PC-3 (cell line): ENCODE measurements around the gene TEX11. TPM values are rescaled to one million over a fixed set of nuclear protein-coding genes. Genes with fewer than 3 reads are reported as not detected.

ENCODE experiments used
- ATAC-seq: fragments of 200-7000 bp; cut with Tn5 transposase; 2 replicates; pipeline ENCODE4 v1.9.1; 2020; ENCODE audit warnings: mild to moderate bottlenecking, moderate library complexity
- Bru-seq: library from RNA; stranded (reverse); fragments of 400-500 nt; gene quantifications from one replicate; lab custom pipeline; 2021; lab: Mats Ljungman, UMichigan
- BruChase-seq, 2 experiments: library from RNA; stranded (reverse); fragments of 400-500 nt; gene quantifications; one replicate each; lab custom pipeline; 2021; lab: Mats Ljungman, UMichigan
- BruUV-seq: library from RNA; stranded (reverse); fragments of 400-500 nt; replicated peaks from 2 replicates; lab custom pipeline; 2021; lab: Mats Ljungman, UMichigan
- CTCF ChIA-PET: fragments of 300-600 bp; sonication (Branson Sonifier 250); formaldehyde crosslinking; loops from one replicate; lab custom pipeline; 2022; ENCODE audit warnings: antibody characterized with exemption; lab: Charles Lee
- POLR2A ChIA-PET: fragments of 300-600 bp; sonication (Branson Sonifier 250); formaldehyde crosslinking; loops from one replicate; lab custom pipeline; 2022; ENCODE audit warnings: antibody characterized with exemption; ENCODE audit not compliant: unreplicated experiment; lab: Charles Lee
- DNase-seq: peaks from one replicate; pipeline ENCODE4 v3.0.0-alpha.2; 2015
- H2AFZ ChIP-seq: fragments of 300-600 bp; sonication (generic); 2 replicates; pipeline ENCODE4 v1.6.0; 2016; ENCODE audit warnings: antibody characterized with exemption, low read length
- H3F3A ChIP-seq: fragments of 300-600 bp; sonication (generic); one replicate; pipeline ENCODE4 v1.6.0; 2017; ENCODE audit warnings: antibody characterized with exemption, low read length, control low read depth, mild to moderate bottlenecking; ENCODE audit not compliant: unreplicated experiment
- H3K27ac ChIP-seq: fragments of 300-600 bp; sonication (generic); 2 replicates; pipeline ENCODE4 v1.5.1; 2016; ENCODE audit warnings: mild to moderate bottlenecking, low read length
- H3K27me3 ChIP-seq: fragments of 300-600 bp; sonication (generic); 2 replicates; pipeline ENCODE4 v1.6.1; 2016; ENCODE audit warnings: low read length, mixed read lengths
- H3K36me3 ChIP-seq: fragments of 300-600 bp; sonication (generic); 2 replicates; pipeline ENCODE4 v1.6.1; 2016; ENCODE audit warnings: low read depth, mixed run types, low read length, mixed read lengths
- H3K4me1 ChIP-seq: fragments of 300-600 bp; sonication (generic); 2 replicates; pipeline ENCODE4 v1.5.1; 2016; ENCODE audit warnings: low read length; ENCODE audit not compliant: insufficient read depth
- H3K4me2 ChIP-seq: fragments of 300-600 bp; sonication (generic); 2 replicates; pipeline ENCODE4 v1.6.0; 2016; ENCODE audit warnings: low read length
- H3K4me3 ChIP-seq: fragments of 300-600 bp; sonication (generic); 2 replicates; pipeline ENCODE4 v1.5.1; 2016; ENCODE audit warnings: mild to moderate bottlenecking, low read length, mixed read lengths
- H3K79me2 ChIP-seq: fragments of 300-600 bp; sonication (generic); 2 replicates; pipeline ENCODE4 v1.6.1; 2017; ENCODE audit warnings: low read length, mixed read lengths
- H3K9ac ChIP-seq: fragments of 300-600 bp; sonication (generic); 2 replicates; pipeline ENCODE4 v1.6.0; 2016; ENCODE audit warnings: mild to moderate bottlenecking, low read length
- H3K9me2 ChIP-seq: fragments of 300-600 bp; sonication (generic); replicated peaks from 2 replicates; pipeline ENCODE4 v1.6.1; 2016; ENCODE audit warnings: mixed run types, low read length, mixed read lengths
- H3K9me3 ChIP-seq: fragments of 300-600 bp; sonication (generic); 2 replicates; pipeline ENCODE4 v1.6.1; 2016; ENCODE audit warnings: low read length, mixed read lengths
- H4K20me1 ChIP-seq: fragments of 300-600 bp; sonication (generic); 2 replicates; pipeline ENCODE4 v1.6.1; 2016; ENCODE audit warnings: low read length, mixed read lengths
- CTCF ChIP-seq: fragments of 300-600 bp; sonication (generic); conservative IDR thresholded peaks from 2 replicates; pipeline ENCODE4 v1.5.1; 2017; ENCODE audit warnings: antibody characterized with exemption, low read depth, mild to moderate bottlenecking, low read length
- EZH2 ChIP-seq: fragments of 300-600 bp; sonication (generic); IDR thresholded peaks from one replicate; pipeline ENCODE4 v1.6.1; 2017; ENCODE audit warnings: antibody characterized with exemption, mild to moderate bottlenecking, low read length; ENCODE audit not compliant: unreplicated experiment
- EZH2phosphoT487 ChIP-seq: fragments of 300-600 bp; sonication (generic); IDR thresholded peaks from 2 replicates; pipeline ENCODE4 v1.6.1; 2018; ENCODE audit warnings: mild to moderate bottlenecking, antibody characterized with exemption, low read length, borderline replicate concordance
- intact Hi-C: fragments of 100-400 bp; cut with micrococcal nuclease; formaldehyde crosslinking; loops from 2 replicates; pipeline ENCODE4 v1.9.0; 2023
- long read RNA-seq: library from polyadenylated mRNA; unstranded; transcript quantifications from one replicate; pipeline ENCODE4 v2.0.0, GENCODE V29; 2021; ENCODE audit not compliant: unreplicated experiment
- total RNA-seq: library from RNA; depleted of rRNA; stranded (reverse); fragments of >200 nt; gene quantifications from 2 replicates; pipeline ENCODE4 v1.2.3, GENCODE V29; 2014; rRNA removed

Gene TEX11
- total RNA-seq (not detected in 2 replicates), Bru-seq, nascent RNA (percentile 4 among the genes with signal in this experiment), BruChase-seq, experiment 1, labeled RNA remaining after a 6-hour chase (percentile 1 among the genes with signal in this experiment), BruChase-seq, experiment 2, labeled RNA remaining after a 2-hour chase (percentile 2 among the genes with signal in this experiment)
- long read RNA-seq = 0 reads

- no peak within 1 kb of the TSS for H3K9ac ChIP-seq
- POLR2A ChIA-PET = no interaction called here
- TF ChIP-seq EZH2 (no peak), EZH2phosphoT487 (no peak), CTCF (no peak)
- no peaks in the 10 kb centered on the region for H4K20me1 ChIP-seq
- no peak within 1 kb of the TSS for H2AFZ ChIP-seq
- no peak within 1 kb of the TSS for H3K4me3 ChIP-seq
- no peak within 1 kb of the TSS for H3K27ac ChIP-seq
- H3K4me2 ChIP-seq = no peak within 1 kb of the TSS
- no TSS peak for BruUV-seq
- CTCF ChIA-PET = no interaction called here
- H3K9me2 ChIP-seq = no peaks in the 10 kb centered on the region
- no peaks in the 10 kb centered on the region for H3K79me2 ChIP-seq
- ATAC-seq = no peak
- no peaks in the 10 kb centered on the region for H3K27me3 ChIP-seq
- H3K36me3 ChIP-seq = no peaks in the 10 kb centered on the region
- no peaks in the 10 kb centered on the region for H3K9me3 ChIP-seq
- no peaks in the 10 kb centered on the region for H3F3A ChIP-seq
- no peak for DNase-seq
- no peaks in the 10 kb centered on the region for H3K4me1 ChIP-seq
- intact Hi-C loops = no loop called here
These were observed at the start of gene TEX11 for GRCh38 chrX:70908541-70908940. Gene TEX11 (minus strand): TSS chrX:70908711. CDS start chrX:70907789, 922 bp downstream.

GRCh38 chrX:70954871-70955270 lies 46.4 kb upstream of the TEX11 start:
- H3K4me1 ChIP-seq = no peaks in the 10 kb centered on the region
- TF ChIP-seq EZH2 (no peak), EZH2phosphoT487 (no peak), CTCF (no peak)
- ChIA-PET CTCF (no interaction called here), POLR2A (no interaction called here)
- no peaks in the 10 kb centered on the region for H3K9me3 ChIP-seq
- no peaks in the 10 kb centered on the region for H3K36me3 ChIP-seq
- no peaks in the 10 kb centered on the region for H4K20me1 ChIP-seq
- no peak for ATAC-seq
- intact Hi-C loops = no loop called here
- H3K79me2 ChIP-seq = no peaks in the 10 kb centered on the region
- no peak overlapping the region for H3K4me3 ChIP-seq
- H3K27ac ChIP-seq = no peak overlapping the region
- H3K9me2 ChIP-seq = no peaks in the 10 kb centered on the region
- no peak overlapping the region for H2AFZ ChIP-seq
- H3K27me3 ChIP-seq = peaks cover 1% of the 10 kb centered on the region; the same call in 1 of the 2 replicates
- no peak for DNase-seq
- H3K4me2 ChIP-seq = no peak overlapping the region
- BruUV-seq = no TSS peak
- no peaks in the 10 kb centered on the region for H3F3A ChIP-seq
- no peak overlapping the region for H3K9ac ChIP-seq

GRCh38 chrX:70924294-70924911 lies 15.9 kb upstream of the TEX11 start:
- TF ChIP-seq CTCF (no peak), EZH2phosphoT487 (no peak), EZH2 (no peak)
- Histone ChIP-seq H3F3A (no peaks in the 10 kb centered on the region), H3K4me1 (no peaks in the 10 kb centered on the region), H3K27ac (no peak overlapping the region), H3K9me2 (no peaks in the 10 kb centered on the region), H3K36me3 (no peaks in the 10 kb centered on the region), H4K20me1 (no peaks in the 10 kb centered on the region), H3K79me2 (no peaks in the 10 kb centered on the region), H3K27me3 (peaks cover 37% of the 10 kb centered on the region), H2AFZ (no peak overlapping the region), H3K4me3 (no peak overlapping the region), H3K9ac (no peak overlapping the region), H3K4me2 (no peak overlapping the region), H3K9me3 (no peaks in the 10 kb centered on the region)
- no TSS peak for BruUV-seq
- intact Hi-C loops = no loop called here
- DNase-seq (no peak), ATAC-seq (no peak)
- ChIA-PET CTCF (no interaction called here), POLR2A (no interaction called here)
